Measurements from ENCODE around the gene GEMIN2. TPM values are rescaled to one million over a fixed set of nuclear protein-coding genes. Genes with fewer than 3 reads are reported as not detected.

Gene GEMIN2
- total and polyA plus RNA-seq, 2 donors (not counting 1 experiment from before 2014, with no cell fraction given) = 16.5 to 17.3 TPM

GRCh38 chr14:39175445-39176262 lies 61.5 kb downstream of the GEMIN2 start:
- H3K36me3 ChIP-seq (ENCODE audit: control insufficient read depth, insufficient read depth, low read length) = peaks cover 7% of the 10 kb centered on the region
- peaks cover 29% of the 10 kb centered on the region for H3K79me2 ChIP-seq (ENCODE audit: control insufficient read depth, insufficient read depth, low read length)

GRCh38 chr14:39176263-39177167 lies 62.4 kb downstream of the GEMIN2 start:
- Histone ChIP-seq H3K36me3 (ENCODE audit: control insufficient read depth, insufficient read depth, low read length) (peaks cover 10% of the 10 kb centered on the region), H3K79me2 (ENCODE audit: control insufficient read depth, insufficient read depth, low read length) (peaks cover 29% of the 10 kb centered on the region)

More at GRCh38 chr14:39175445-39176262, 61.5 kb downstream of the GEMIN2 start:
- Histone ChIP-seq H3K4me3 (replicated peaks in 1 of 4; ENCODE audit: control extremely low read depth in 1 of 4, insufficient read depth in 1 of 4, low read depth in 3 of 4, low read length in 4 of 4) (peak overlapping the region; percentile 50 to 97 (median 80)), H2AFZ (ENCODE audit: low read length) (peak overlapping the region; percentile 78), H3K9me3 (ENCODE audit: control insufficient read depth, insufficient read depth, low read depth, low read length) (no peaks in the 10 kb centered on the region), H3K27ac (ENCODE audit: insufficient read depth, low read length) (peak overlapping the region; percentile 96), H3K4me2 (ENCODE audit: extremely low read depth, insufficient read depth, low read length) (peak overlapping the region; percentile 90), H3K4me1 (ENCODE audit: control insufficient read depth, extremely low read depth, insufficient read depth, low read length) (peaks cover 10% of the 10 kb centered on the region), H3K9ac (ENCODE audit: insufficient read depth, low read length) (peak overlapping the region; percentile 98), H3K27me3 (ENCODE audit: control insufficient read depth, insufficient read depth, low read length) (no peaks in the 10 kb centered on the region), H4K20me1 (ENCODE audit: control insufficient read depth, extremely low read depth, insufficient read depth, low read length) (no peaks in the 10 kb centered on the region)
- peak in 1 of 2 donors; percentile 43 for DNase-seq (ENCODE audit: low read depth in 2 of 2)
- no peak for TF ChIP-seq CTCF (conservative IDR thresholded peaks at IDR 0.05 in 1 of 2, IDR thresholded peaks at IDR 0.05 in 1 of 2; ENCODE audit: low read depth in 1 of 2, low read length in 2 of 2)
- TF ChIP-seq EZH2 (IDR thresholded peaks at IDR 0.05; ENCODE audit: low read length, missing control alignments) = no peak

More at GRCh38 chr14:39176263-39177167, 62.4 kb downstream of the GEMIN2 start:
- Histone ChIP-seq H3K9me3 (ENCODE audit: control insufficient read depth, insufficient read depth, low read depth, low read length) (no peaks in the 10 kb centered on the region), H3K4me1 (ENCODE audit: control insufficient read depth, extremely low read depth, insufficient read depth, low read length) (peaks cover 6% of the 10 kb centered on the region), H2AFZ (ENCODE audit: low read length) (no peak overlapping the region), H3K4me2 (ENCODE audit: extremely low read depth, insufficient read depth, low read length) (peak overlapping the region; percentile 90), H3K27me3 (ENCODE audit: control insufficient read depth, insufficient read depth, low read length) (no peaks in the 10 kb centered on the region), H3K9ac (ENCODE audit: insufficient read depth, low read length) (peak overlapping the region; percentile 98), H4K20me1 (ENCODE audit: control insufficient read depth, extremely low read depth, insufficient read depth, low read length) (no peaks in the 10 kb centered on the region), H3K4me3 (replicated peaks in 1 of 4; ENCODE audit: control extremely low read depth in 1 of 4, insufficient read depth in 1 of 4, low read depth in 3 of 4, low read length in 4 of 4) (peak overlapping the region; percentile 50 to 97 (median 80)), H3K27ac (ENCODE audit: insufficient read depth, low read length) (peak overlapping the region; percentile 96)
- TF ChIP-seq EZH2 (IDR thresholded peaks at IDR 0.05; ENCODE audit: low read length, missing control alignments) = no peak
- TF ChIP-seq CTCF (conservative IDR thresholded peaks at IDR 0.05 in 1 of 2, IDR thresholded peaks at IDR 0.05 in 1 of 2; ENCODE audit: low read depth in 1 of 2, low read length in 2 of 2) = no peak
- no peak for DNase-seq (ENCODE audit: low read depth in 2 of 2)
